ENCODE results near the gene KLHL41.
A peak's percentile ranks its signal among the peaks of the same experiment; 100 is the strongest.
"Not testable (repeated sequence)": the region's sequence is repeated elsewhere in the genome, so short reads cannot be mapped to it uniquely, and the experiment has no call there.

KLHL41 gene

DNA sequence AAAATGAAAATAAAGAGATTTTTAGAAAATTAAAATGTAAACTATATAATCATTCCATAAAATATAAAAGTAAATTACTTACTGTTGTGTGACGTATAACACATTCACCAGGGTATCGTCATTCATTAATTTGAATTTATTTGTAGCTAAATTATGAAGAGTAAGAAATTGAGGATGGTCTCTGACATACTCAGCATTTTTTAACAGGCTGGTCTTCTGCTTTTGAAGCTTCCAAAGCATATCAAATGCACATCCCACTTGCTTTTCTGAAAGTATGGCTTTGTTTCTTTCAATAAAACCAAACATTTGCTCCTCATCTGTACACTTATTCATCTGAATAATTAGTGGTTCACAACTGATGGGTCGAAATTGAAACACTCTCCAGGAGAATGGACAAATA lies 62.1 kb downstream of the KLHL41 start:
- no peak for DNase-seq (ENCODE audit: low read depth)
- H3K4me3 ChIP-seq (ENCODE audit: low read depth, low read length): peak overlapping the region; percentile 9; the same call in 1 of the 2 replicates
- TF ChIP-seq, protein P1, sequence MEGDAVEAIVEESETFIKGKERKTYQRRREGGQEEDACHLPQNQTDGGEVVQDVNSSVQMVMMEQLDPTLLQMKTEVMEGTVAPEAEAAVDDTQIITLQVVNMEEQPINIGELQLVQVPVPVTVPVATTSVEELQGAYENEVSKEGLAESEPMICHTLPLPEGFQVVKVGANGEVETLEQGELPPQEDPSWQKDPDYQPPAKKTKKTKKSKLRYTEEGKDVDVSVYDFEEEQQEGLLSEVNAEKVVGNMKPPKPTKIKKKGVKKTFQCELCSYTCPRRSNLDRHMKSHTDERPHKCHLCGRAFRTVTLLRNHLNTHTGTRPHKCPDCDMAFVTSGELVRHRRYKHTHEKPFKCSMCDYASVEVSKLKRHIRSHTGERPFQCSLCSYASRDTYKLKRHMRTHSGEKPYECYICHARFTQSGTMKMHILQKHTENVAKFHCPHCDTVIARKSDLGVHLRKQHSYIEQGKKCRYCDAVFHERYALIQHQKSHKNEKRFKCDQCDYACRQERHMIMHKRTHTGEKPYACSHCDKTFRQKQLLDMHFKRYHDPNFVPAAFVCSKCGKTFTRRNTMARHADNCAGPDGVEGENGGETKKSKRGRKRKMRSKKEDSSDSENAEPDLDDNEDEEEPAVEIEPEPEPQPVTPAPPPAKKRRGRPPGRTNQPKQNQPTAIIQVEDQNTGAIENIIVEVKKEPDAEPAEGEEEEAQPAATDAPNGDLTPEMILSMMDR (IDR thresholded peaks at IDR 0.05; ENCODE audit: low read depth, low read length, missing control alignments): no peak

DNA sequence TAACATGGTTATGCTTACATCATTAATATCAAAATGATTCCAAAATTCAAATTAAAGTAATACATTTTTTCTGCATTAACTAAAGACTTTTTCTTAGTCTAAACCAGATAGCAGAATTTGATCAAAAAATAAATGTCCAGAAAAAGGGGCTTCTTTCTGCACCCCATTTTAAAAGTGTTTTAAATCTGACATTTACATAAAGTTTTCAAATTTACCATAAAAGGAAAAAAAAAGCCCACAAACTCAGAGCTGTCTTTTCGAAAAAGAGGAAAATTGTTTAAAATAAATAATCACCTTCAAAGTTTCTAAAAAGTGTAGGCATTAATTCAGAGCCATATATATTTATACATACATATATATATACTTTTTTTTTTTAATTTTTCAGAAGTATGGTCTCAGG lies 62.7 kb downstream of the KLHL41 start:
- TF ChIP-seq, protein P1 (IDR thresholded peaks at IDR 0.05; ENCODE audit: low read depth, low read length, missing control alignments): no peak
- peak overlapping the region; percentile 11; the same call in 1 of the 2 replicates for H3K4me3 ChIP-seq (ENCODE audit: low read depth, low read length)

DNA sequence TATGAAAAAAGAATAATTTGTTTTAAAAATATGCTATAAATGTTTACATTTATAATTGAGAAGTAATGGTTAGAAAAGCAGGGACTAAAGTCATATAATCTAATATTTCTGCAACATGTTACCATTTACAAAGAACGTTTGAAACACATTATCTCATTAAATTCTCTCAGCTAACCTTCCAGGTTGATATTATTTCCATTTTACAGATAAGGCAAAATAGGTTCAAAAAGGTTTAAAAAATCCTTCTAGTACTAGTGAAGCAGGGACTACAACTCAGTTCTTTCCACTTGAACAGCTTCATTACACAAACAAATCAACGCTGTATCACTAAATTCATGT lies 63.3 kb downstream of the KLHL41 start:
- TF ChIP-seq, protein P1 (IDR thresholded peaks at IDR 0.05; ENCODE audit: low read depth, low read length, missing control alignments): no peak
- H3K4me3 ChIP-seq (ENCODE audit: low read depth, low read length): peak overlapping the region; percentile 60
- DNase-seq (ENCODE audit: low read depth): no peak

More for the DNA sequence above, 62.7 kb downstream of the KLHL41 start:
- no peak for DNase-seq (ENCODE audit: low read depth)

DNA sequence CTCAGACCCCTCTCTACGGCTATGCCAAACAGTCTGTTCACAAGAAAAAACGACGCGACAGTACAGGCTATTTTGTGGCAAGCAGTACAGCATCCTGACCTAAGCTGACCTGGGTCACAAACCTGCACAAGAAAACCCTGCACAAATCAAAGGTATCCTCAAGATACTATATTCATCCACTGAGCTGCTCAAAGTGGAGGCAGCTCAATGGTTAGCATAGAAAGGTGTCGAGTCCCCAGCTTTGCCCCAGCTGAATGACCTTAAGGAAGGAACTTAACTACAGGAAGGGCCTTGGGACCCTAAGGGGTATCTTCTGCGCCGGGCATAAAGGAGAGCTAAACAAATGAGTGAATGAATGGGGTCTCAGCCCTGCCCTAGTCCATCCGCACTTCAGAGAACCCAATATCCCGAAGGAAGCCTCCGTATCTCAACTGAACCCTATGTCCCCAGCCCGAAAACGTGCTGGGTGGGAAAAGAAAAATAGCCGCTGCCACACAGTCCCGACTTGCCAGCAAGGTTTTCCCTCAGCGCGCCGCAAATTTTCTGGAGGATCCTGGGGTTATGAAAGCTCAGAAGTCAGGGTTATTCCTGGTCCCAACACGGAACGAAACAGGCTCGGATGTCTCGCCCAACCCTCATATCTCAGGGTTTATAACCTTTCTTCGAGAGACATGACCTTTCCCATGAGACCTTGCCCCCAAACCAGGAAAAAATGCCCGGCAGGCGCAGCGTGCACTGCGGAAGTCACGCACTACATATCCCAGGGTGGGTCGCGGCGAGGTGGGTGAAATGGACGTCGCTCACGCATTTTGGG lies 63.9 kb downstream of the KLHL41 start, which contains the start of gene FASTKD1:
FASTKD1 (minus strand) TSS at position 706 of the 814 bp plus-strand sequence. CDS start 1,836 bp downstream, outside the sequence.
- TF ChIP-seq, protein P1 (IDR thresholded peaks at IDR 0.05; ENCODE audit: low read depth, low read length, missing control alignments): no peak
- DNase-seq (ENCODE audit: low read depth): peak; percentile 84
- peak within 1 kb of the TSS; percentile 60 for H3K4me3 ChIP-seq (ENCODE audit: low read depth, low read length)

DNA sequence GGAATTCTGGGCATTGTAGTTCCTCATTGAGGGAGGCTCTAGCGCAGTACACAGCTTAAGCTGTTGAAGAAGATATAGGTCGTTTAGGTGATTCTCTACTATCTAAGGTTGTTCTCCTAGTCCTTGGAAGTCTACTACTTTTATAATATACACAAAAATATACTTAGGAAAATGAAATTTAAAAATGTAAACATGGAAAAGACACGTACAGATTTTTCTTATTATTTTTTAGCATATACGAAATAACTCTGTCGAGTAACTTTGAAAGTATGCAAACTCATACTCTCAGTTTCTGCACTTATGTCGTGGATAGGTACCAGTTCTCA lies 64.4 kb downstream of the KLHL41 start:
- DNase-seq (ENCODE audit: low read depth): no peak
- TF ChIP-seq, protein P1 (IDR thresholded peaks at IDR 0.05; ENCODE audit: low read depth, low read length, missing control alignments): no peak
- H3K4me3 ChIP-seq (ENCODE audit: low read depth, low read length): peak overlapping the region; percentile 60; the same call in 1 of the 2 replicates

DNA sequence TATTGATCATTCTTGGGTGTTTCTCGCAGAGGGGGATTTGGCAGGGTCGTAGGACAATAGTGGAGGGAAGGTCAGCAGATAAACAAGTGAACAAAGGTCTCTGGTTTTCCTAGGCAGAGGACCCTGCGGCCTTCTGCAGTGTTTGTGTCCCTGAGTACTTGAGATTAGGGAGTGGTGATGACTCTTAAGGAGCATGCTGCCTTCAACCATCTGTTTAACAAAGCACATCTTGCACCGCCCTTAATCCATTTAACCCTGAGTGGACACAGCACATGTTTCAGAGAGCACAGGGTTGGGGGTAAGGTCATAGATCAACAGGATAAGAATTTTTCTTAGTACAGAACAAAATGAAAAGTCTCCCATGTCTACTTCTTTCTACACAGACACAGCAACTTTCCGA lies 65.0 kb downstream of the KLHL41 start:
- DNase-seq (ENCODE audit: low read depth); H3K4me3 ChIP-seq (ENCODE audit: low read depth, low read length): not testable (repeated sequence)

DNA sequence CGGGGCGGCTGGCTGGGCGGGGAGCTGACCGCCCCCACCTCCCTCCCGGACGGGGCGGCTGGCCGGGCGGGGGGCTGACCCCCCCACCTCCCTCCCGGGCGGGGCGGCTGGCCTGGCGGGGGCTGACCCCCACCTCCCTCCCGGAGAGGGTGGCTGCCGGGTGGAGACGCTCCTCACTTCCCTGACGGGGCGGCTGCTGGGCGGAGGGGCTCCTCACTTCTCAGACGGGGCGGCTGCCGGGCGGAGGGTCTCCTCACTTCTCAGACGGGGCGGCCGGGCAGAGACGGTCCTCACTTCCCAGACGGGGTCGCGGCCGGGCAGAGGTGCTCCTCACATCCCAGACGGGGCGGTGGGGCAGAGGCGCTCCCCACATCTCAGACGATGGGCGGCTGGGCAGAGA lies 65.8 kb downstream of the KLHL41 start:
- not testable (repeated sequence) for DNase-seq (ENCODE audit: low read depth); H3K4me3 ChIP-seq (ENCODE audit: low read depth, low read length)
